HL-60/S4 treated with retinoic acid at 250 ng/mL for 4 days and 3 days (cell line): ENCODE results near the gene FBXW2.
"Not testable (repeated sequence)": the region's sequence is repeated elsewhere in the genome, so short reads cannot be mapped to it uniquely, and the experiment has no call there.

Source experiments
- in situ Hi-C: fragments of 300-500 bp; cut with MboI; formaldehyde crosslinking; loops from 2 replicates; pipeline ENCODE4 v1.7.0; 2022; ENCODE audit warnings: low sequenced_read_pairs

Gene FBXW2

GRCh38 chr9:120779227-120779626 lies 14.0 kb downstream of the FBXW2 start:
- in situ Hi-C loops = no loop called here

GRCh38 chr9:120778758-120779157 lies 14.5 kb downstream of the FBXW2 start:
- in situ Hi-C loops = no loop called here

GRCh38 chr9:120777229-120777628 lies 16.0 kb downstream of the FBXW2 start:
- in situ Hi-C loops = no loop called here

GRCh38 chr9:120776788-120777187 lies 16.4 kb downstream of the FBXW2 start:
- in situ Hi-C loops = no loop called here

GRCh38 chr9:120775859-120776258 lies 17.4 kb downstream of the FBXW2 start:
- in situ Hi-C loops = no loop called here

GRCh38 chr9:120774719-120775118 lies 18.5 kb downstream of the FBXW2 start:
- in situ Hi-C loops = no loop called here

GRCh38 chr9:120773256-120773655 lies 20.0 kb downstream of the FBXW2 start:
- in situ Hi-C loops = no loop called here

GRCh38 chr9:120770931-120771330 lies 22.3 kb downstream of the FBXW2 start:
- in situ Hi-C loops = no loop called here

GRCh38 chr9:120768886-120769285 lies 24.3 kb downstream of the FBXW2 start:
- in situ Hi-C loops = no loop called here

- in situ Hi-C loops = no loop called here
Observed at GRCh38 chr9:120768247-120768646, 25.0 kb downstream of the FBXW2 start.

- in situ Hi-C loops = no loop called here
Observed at GRCh38 chr9:120767451-120767850, 25.8 kb downstream of the FBXW2 start.

GRCh38 chr9:120765910-120766425 lies 27.2 kb downstream of the FBXW2 start:
- in situ Hi-C loops = no loop called here

- in situ Hi-C loops = no loop called here
Observed at GRCh38 chr9:120764476-120764875, 28.7 kb downstream of the FBXW2 start.

GRCh38 chr9:120761006-120761405 lies 32.2 kb downstream of the FBXW2 start:
- in situ Hi-C loops = no loop called here

- in situ Hi-C loops = no loop called here
Observed at GRCh38 chr9:120759755-120760400, 33.3 kb downstream of the FBXW2 start.

GRCh38 chr9:120758544-120758943 lies 34.7 kb downstream of the FBXW2 start:
- in situ Hi-C loops = no loop called here

- in situ Hi-C loops = no loop called here
Observed at GRCh38 chr9:120757026-120757913, 35.9 kb downstream of the FBXW2 start.

GRCh38 chr9:120756531-120756930 lies 36.7 kb downstream of the FBXW2 start:
- in situ Hi-C loops = no loop called here

- in situ Hi-C loops = no loop called here
Observed at GRCh38 chr9:120755810-120756434, 37.3 kb downstream of the FBXW2 start.

GRCh38 chr9:120755044-120755443 lies 38.2 kb downstream of the FBXW2 start:
- in situ Hi-C loops = no loop called here

- in situ Hi-C loops = no loop called here
Observed at GRCh38 chr9:120750421-120750820, 42.8 kb downstream of the FBXW2 start.

- in situ Hi-C loops = not testable (repeated sequence)
Observed at GRCh38 chr9:120746366-120746765, 46.9 kb downstream of the FBXW2 start.
